ENCODE results near the gene KCNK7. TPM values are rescaled to one million over a fixed set of nuclear protein-coding genes. Genes with fewer than 3 reads are reported as not detected.

KCNK7 gene
- polyA plus RNA-seq, 1 experiment = 0.07 TPM

DNA sequence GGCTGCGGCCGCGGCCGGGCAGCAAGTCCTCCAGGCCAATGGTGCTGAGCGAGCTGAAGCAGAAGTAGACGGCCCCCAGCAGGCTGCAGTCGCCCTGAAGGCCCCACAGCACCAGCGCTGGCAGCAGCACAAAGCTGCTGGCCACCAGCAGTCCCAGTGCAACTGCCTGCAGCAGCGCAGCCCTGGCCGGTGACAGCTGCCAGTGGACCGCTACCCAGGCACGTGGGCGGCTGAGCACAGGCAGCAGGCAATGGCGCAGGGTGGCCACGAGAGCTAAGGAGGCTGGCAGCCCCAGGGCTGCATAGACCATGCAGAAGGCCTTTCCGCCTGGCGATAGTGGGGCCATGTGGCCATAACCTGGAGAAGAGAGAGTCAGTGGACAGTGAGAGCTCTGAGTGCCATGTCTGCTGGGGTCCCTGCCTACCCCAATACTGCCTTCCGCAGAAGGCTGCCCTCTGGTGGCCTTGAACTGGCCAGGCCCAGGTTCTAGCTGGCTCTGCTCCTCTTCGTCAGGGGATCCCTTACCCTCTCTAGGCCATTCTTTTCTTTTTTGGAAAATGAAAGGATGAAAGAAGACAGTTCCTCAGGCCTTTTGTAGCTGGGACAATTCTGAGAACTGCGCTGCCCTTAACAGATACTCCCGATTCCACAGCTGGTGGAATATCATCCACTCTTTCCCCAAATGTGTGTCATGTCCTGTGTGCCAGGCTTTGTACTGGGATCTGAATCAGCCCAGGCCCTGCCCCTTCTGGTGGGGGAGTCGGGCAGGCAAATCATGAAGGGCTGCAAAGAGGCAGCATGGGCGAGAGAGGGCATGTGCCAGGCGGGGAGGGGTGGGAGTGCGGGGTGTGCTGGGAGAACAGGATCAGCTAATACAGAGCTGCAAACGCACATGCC lies 1.8 kb downstream of the KCNK7 start:
- H3K27me3 ChIP-seq (ENCODE audit: control insufficient read depth, insufficient read depth, low read length) = no peaks in the 10 kb centered on the region
- ChIA-PET POLR2A (no interaction called here), CTCF (interaction anchor here (0.8 to 11.8 kb wide), 22 partner anchors 8 to 227 kb away, joined by 3 to 134 read pairs (median 4); partner anchors contain the start of genes EHBP1L1, FAM89B, MAP3K11 and PCNX3)
- DNase-seq (ENCODE audit: low read depth) = no peak
- peak; percentile 78 for TF ChIP-seq CTCF (IDR thresholded peaks at IDR 0.05; ENCODE audit: insufficient read depth, low read depth, low read length)
- no peak overlapping the region for H3K4me3 ChIP-seq (ENCODE audit: low read depth, low read length)
- H3K36me3 ChIP-seq (ENCODE audit: control insufficient read depth, insufficient read depth, low read length) = peaks cover 24% of the 10 kb centered on the region

DNA sequence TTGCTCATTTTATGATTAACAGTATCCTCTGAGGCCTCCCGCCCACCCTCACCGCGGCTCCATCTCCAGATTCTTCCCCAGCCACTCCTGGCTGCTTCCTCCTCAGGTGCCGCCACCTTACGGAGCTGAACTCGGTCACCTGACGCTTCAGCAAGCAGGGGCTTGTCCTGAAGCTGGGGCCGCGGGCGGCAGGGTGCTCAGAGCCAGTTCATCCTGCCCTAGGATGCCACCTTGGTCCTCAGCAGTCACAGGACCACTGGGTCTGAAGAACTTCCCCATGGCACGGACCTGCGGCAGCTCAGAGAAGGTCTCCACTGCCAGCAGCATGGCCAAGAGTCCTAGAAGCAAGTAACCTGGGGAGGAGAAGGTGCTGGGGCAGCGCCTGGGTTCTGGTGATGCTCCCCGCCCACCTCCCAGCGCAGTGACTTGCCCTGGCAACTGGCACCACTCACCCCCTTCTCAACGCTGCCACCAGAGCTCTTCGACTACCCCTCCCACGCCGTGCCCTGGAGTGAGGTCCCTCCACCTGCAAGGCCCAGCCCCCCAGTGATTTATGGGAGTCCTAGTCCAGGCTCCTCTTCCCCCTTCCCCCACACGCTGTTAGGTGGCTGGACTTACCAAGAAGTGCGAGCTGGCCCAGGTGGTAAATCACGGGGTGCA lies 2.6 kb downstream of the KCNK7 start:
- TF ChIP-seq CTCF (IDR thresholded peaks at IDR 0.05; ENCODE audit: insufficient read depth, low read depth, low read length) = no peak
- no peak for DNase-seq (ENCODE audit: low read depth)
- ChIA-PET POLR2A (no interaction called here), CTCF (interaction anchor here (0.8 to 11.8 kb wide), 19 partner anchors 7 to 226 kb away, joined by 3 to 134 read pairs (median 4); partner anchors contain the start of genes EHBP1L1, FAM89B, MAP3K11 and ZNRD2)
- Histone ChIP-seq H3K4me3 (ENCODE audit: low read depth, low read length) (no peak overlapping the region), H3K36me3 (ENCODE audit: control insufficient read depth, insufficient read depth, low read length) (peaks cover 21% of the 10 kb centered on the region), H3K27me3 (ENCODE audit: control insufficient read depth, insufficient read depth, low read length) (no peaks in the 10 kb centered on the region)

- H3K36me3 ChIP-seq (ENCODE audit: control insufficient read depth, insufficient read depth, low read length) = peaks cover 18% of the 10 kb centered on the region
- no peaks in the 10 kb centered on the region for H3K27me3 ChIP-seq (ENCODE audit: control insufficient read depth, insufficient read depth, low read length)
- TF ChIP-seq CTCF (IDR thresholded peaks at IDR 0.05; ENCODE audit: insufficient read depth, low read depth, low read length) = no peak
- no peak for DNase-seq (ENCODE audit: low read depth)
- no peak overlapping the region for H3K4me3 ChIP-seq (ENCODE audit: low read depth, low read length)
- ChIA-PET POLR2A (interaction anchor here (0.6 kb wide), 1 partner anchor 213 kb away, joined by 3 read pairs; no protein-coding TSS in a partner anchor), CTCF (interaction anchor here (0.7 to 11.8 kb wide), 13 partner anchors 8 to 56 kb away, joined by 3 to 134 read pairs (median 6); partner anchors contain the start of genes EHBP1L1, FAM89B, MAP3K11 and ZNRD2)
Observed at GRCh38 chr11:65591939-65592857, 3.4 kb downstream of the KCNK7 start.

GRCh38 chr11:65590240-65590738 lies 5.3 kb downstream of the KCNK7 start:
- no peak for DNase-seq (ENCODE audit: low read depth)
- no peak for TF ChIP-seq CTCF (IDR thresholded peaks at IDR 0.05; ENCODE audit: insufficient read depth, low read depth, low read length)
- ChIA-PET POLR2A (no interaction called here), CTCF (interaction anchor here (0.7 to 11.8 kb wide), 8 partner anchors 13 to 49 kb away, joined by 3 to 134 read pairs (median 5); partner anchors contain the start of genes EHBP1L1, FAM89B, MAP3K11 and ZNRD2)
- H3K4me3 ChIP-seq (ENCODE audit: low read depth, low read length) = no peak overlapping the region
- H3K36me3 ChIP-seq (ENCODE audit: control insufficient read depth, insufficient read depth, low read length) = peaks cover 20% of the 10 kb centered on the region
- no peaks in the 10 kb centered on the region for H3K27me3 ChIP-seq (ENCODE audit: control insufficient read depth, insufficient read depth, low read length)
